Epithelial cell of proximal tubule (primary cell): ENCODE measurements around the gene CD2AP. TPM values are rescaled to one million over a fixed set of nuclear protein-coding genes. Genes with fewer than 3 reads are reported as not detected.

ENCODE experiments used
- DNase-seq: peaks from one replicate; pipeline ENCODE4 v3.0.0-alpha.2; 2011; ENCODE audit warnings: low read depth
- H3K4me3 ChIP-seq: 2 replicates; pipeline ENCODE4 v1.5.1; 2011; ENCODE audit warnings: low read depth, mild to moderate bottlenecking, low read length
- total RNA-seq: library from RNA; depleted of rRNA; stranded (reverse); fragments of >200 nt; gene quantifications from 2 replicates; pipeline ENCODE4 v1.2.3, GENCODE V29; 2015
- TF ChIP-seq, protein P1 (sequence below): conservative IDR thresholded peaks from 2 replicates; pipeline ENCODE4 v1.5.1; 2012; ENCODE audit warnings: low read depth, mild to moderate bottlenecking, low read length

Gene CD2AP
- total RNA-seq, 1 donor from 2014 or later = 61.7 TPM

DNA sequence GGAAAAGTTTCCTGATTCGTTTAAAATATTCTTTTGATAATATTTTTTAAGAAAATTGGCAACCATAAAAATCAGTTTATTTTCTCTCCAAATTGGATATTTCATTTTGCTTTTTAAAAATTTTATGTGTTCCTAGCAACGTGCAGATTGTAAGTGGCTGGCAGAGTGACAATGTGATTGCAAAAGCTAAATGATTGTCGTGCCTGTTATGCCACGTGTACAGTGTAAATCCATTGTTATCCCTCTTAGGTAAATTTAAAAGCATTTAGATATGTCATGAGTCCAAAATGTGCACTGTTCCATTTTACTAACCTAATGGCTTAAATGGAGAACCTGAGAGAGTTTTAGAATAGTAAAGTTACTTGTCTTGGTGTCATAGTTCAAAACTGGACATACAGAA lies 126.4 kb downstream of the CD2AP start:
- TF ChIP-seq, protein P1, sequence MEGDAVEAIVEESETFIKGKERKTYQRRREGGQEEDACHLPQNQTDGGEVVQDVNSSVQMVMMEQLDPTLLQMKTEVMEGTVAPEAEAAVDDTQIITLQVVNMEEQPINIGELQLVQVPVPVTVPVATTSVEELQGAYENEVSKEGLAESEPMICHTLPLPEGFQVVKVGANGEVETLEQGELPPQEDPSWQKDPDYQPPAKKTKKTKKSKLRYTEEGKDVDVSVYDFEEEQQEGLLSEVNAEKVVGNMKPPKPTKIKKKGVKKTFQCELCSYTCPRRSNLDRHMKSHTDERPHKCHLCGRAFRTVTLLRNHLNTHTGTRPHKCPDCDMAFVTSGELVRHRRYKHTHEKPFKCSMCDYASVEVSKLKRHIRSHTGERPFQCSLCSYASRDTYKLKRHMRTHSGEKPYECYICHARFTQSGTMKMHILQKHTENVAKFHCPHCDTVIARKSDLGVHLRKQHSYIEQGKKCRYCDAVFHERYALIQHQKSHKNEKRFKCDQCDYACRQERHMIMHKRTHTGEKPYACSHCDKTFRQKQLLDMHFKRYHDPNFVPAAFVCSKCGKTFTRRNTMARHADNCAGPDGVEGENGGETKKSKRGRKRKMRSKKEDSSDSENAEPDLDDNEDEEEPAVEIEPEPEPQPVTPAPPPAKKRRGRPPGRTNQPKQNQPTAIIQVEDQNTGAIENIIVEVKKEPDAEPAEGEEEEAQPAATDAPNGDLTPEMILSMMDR = no peak
- DNase-seq = no peak

DNA sequence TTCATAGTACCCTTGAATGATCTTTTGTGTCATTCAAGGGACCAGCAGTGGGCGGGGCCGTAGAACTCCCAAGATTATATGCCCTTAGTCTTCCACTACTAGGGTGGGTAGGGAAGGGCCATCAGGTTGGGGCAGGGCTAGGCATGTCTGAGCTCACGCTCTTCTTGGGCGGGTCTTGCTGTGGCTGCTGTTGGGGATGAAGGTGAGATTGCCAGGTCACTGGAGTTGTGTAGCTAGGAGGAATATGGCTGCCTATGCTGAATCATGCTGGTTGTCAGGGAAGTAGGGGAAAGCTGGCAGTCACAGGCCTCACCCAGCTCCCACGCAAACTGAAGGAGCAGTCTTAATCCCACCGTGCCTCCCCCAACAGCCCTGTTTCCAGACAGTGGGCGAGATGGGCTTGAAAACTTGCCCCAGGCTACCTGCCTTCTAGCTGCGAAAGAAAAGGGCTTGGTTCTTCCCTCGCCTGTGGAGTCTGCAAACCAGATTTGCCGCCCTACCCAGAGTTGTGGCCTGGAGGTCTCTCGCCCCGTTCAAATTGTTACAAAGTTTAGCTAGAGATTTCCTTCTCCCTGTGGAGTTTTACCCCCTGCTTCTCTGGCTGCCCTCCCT lies 144.4 kb downstream of the CD2AP start:
- TF ChIP-seq, protein P1 = no peak
- no peak overlapping the region for H3K4me3 ChIP-seq
- DNase-seq = no peak

More for the DNA sequence above, 126.4 kb downstream of the CD2AP start:
- no peak overlapping the region for H3K4me3 ChIP-seq

DNA sequence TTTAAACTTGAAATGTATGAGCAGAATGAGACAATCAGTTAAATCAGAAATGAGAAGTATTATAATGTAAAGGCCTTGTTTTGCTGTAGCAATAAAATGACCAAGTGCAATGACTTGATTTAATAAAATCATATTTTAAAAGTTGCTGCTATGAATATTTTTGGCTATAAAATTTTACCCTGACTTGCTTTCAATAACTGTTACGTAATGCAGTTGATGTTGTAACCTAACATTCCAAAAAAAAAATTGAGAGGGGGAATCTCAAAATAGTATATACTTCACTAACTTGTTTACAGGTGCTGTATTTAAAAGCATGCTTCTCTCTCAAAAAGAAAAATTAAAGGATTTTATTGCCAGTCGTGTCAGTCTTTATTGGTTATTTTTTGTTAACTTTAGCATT lies 149.2 kb downstream of the CD2AP start:
- TF ChIP-seq, protein P1 = no peak
- H3K4me3 ChIP-seq = no peak overlapping the region
- DNase-seq = no peak

DNA sequence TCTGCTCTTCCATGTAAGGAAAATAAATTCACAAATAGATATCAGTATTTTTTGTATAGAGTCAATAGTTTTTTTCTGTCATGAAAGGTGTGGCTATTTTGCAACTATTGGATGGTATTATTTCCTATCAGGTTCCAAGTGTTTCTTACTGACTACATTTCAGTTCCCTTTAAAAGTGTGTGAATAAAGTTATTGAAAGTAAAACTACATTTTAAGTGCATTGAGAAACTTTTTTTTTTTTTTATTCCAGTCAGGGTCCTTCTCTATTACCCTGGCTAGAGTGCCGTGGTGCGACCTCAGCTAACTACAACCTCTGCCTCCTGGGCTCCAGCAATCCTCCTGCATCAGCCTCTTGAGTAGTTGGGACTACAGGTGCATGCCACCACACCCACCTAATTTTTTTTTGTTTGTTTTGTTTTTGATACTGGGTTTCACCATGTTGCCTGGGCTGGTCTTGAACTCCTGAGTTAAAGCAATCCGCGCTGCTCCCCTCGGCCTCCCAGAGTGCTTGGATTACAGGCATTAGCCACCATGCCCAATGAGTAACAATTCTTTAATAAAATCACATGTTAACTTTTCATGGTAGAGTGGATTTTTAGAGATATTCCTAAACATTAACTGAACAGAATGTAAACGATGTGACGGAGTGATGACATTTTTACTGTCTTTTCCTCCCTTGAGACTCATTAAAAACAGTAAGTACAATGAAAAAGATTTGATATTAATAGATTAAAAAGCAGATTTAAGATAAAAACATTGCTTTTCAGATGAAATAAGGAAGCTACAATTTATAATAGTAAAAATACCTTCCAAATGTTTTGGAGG lies 151.1 kb downstream of the CD2AP start:
- TF ChIP-seq, protein P1 = no peak
- DNase-seq = no peak

DNA sequence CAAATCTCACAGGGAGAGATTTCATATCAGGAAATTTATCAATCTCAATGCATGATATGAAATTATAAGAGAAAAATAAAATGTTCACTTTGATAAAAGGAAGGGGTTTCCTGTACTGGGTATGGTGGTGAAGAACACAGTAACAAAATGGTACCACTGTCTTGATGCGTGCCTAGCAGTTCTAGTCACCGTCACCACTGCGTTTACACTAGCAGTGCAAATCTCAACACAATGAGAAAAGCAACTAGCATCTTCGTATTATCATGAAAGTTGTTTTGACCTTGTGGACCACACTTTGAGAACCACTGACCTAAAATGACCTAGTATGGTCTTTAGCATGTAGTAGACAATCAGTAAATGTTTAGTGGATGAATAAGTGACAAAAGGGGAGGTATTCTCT lies 152.4 kb downstream of the CD2AP start:
- no peak overlapping the region for H3K4me3 ChIP-seq
- TF ChIP-seq, protein P1 = no peak
- DNase-seq = no peak

More for the DNA sequence above, 151.1 kb downstream of the CD2AP start:
- H3K4me3 ChIP-seq = no peak overlapping the region

DNA sequence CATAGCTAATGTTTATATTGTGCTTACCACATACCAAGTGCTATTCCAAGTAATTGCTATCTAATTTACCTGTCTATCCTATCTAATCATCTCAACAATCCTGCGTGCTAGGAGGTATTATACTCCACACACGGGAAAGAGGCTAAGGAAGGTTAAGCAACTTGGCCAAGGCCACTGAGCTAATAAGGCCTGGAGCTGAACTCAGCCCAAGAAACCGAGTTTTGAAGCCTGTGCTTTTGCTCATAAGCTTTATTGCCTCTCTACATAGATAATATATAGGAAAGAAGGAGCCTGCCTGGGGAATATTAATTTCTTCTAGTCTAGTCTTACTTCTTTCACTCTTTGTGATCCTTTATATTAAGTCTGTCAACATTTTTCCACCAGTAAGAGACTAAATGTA lies 153.0 kb downstream of the CD2AP start:
- no peak for DNase-seq
- no peak overlapping the region for H3K4me3 ChIP-seq
- TF ChIP-seq, protein P1 = no peak
